ENCODE measurements around the gene NFYC.

NFYC gene

DNA sequence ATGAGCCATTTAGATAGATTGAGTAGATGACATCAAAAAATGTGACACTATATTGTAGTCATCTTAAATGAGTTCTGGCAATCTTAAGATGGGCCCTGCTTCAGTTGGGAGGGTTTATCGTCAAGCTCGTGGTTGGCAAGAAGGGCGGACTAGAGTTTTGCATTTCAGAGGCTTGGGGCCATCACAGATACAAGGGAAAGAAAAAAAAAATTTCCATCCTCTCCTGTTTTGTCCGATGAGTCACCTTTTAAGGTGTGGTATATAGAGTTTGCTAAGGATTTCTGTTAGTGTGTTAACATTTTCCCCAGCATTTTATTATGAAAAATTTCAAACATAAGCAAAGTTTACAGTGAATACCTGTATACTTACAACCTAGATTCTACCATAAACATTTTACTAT is 60.3 kb downstream of the NFYC start:
- Mint-ChIP-seq H3K36me3 (ENCODE audit: low read depth) (peaks cover 73% of the 10 kb centered on the region), H3K9me3 (no peaks in the 10 kb centered on the region), H3K27ac (no peak overlapping the region), H3K4me3 (no peak overlapping the region), H3K27me3 (ENCODE audit: low read depth, poor library complexity) (no peaks in the 10 kb centered on the region), H3K4me1 (peaks cover 6% of the 10 kb centered on the region)
- TF ChIP-seq, protein P1, sequence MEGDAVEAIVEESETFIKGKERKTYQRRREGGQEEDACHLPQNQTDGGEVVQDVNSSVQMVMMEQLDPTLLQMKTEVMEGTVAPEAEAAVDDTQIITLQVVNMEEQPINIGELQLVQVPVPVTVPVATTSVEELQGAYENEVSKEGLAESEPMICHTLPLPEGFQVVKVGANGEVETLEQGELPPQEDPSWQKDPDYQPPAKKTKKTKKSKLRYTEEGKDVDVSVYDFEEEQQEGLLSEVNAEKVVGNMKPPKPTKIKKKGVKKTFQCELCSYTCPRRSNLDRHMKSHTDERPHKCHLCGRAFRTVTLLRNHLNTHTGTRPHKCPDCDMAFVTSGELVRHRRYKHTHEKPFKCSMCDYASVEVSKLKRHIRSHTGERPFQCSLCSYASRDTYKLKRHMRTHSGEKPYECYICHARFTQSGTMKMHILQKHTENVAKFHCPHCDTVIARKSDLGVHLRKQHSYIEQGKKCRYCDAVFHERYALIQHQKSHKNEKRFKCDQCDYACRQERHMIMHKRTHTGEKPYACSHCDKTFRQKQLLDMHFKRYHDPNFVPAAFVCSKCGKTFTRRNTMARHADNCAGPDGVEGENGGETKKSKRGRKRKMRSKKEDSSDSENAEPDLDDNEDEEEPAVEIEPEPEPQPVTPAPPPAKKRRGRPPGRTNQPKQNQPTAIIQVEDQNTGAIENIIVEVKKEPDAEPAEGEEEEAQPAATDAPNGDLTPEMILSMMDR (IDR thresholded peaks at IDR 0.05), result no peak
- no peak for DNase-seq

GRCh38 chr1:40753142-40753882 is 61.8 kb downstream of the NFYC start:
- no peak for DNase-seq
- H3K36me3 Mint-ChIP-seq (ENCODE audit: low read depth), result peaks cover 67% of the 10 kb centered on the region
- no peaks in the 10 kb centered on the region for H3K9me3 Mint-ChIP-seq
- no peak overlapping the region for H3K4me3 Mint-ChIP-seq
- no peak overlapping the region for H3K27ac Mint-ChIP-seq
- no peaks in the 10 kb centered on the region for H3K27me3 Mint-ChIP-seq (ENCODE audit: low read depth, poor library complexity)
- TF ChIP-seq, protein P1 (IDR thresholded peaks at IDR 0.05), result no peak
- peaks cover 11% of the 10 kb centered on the region for H3K4me1 Mint-ChIP-seq

GRCh38 chr1:40754201-40754600 is 62.7 kb downstream of the NFYC start:
- Mint-ChIP-seq H3K4me1 (peaks cover 11% of the 10 kb centered on the region), H3K27me3 (ENCODE audit: low read depth, poor library complexity) (no peaks in the 10 kb centered on the region), H3K9me3 (no peaks in the 10 kb centered on the region), H3K36me3 (ENCODE audit: low read depth) (peaks cover 65% of the 10 kb centered on the region), H3K4me3 (no peak overlapping the region), H3K27ac (no peak overlapping the region)
- TF ChIP-seq, protein P1 (IDR thresholded peaks at IDR 0.05), result no peak
- no peak for DNase-seq

GRCh38 chr1:40755067-40755466 is 63.6 kb downstream of the NFYC start:
- Mint-ChIP-seq H3K4me1 (peaks cover 11% of the 10 kb centered on the region), H3K4me3 (no peak overlapping the region), H3K9me3 (no peaks in the 10 kb centered on the region), H3K27ac (no peak overlapping the region), H3K27me3 (ENCODE audit: low read depth, poor library complexity) (no peaks in the 10 kb centered on the region), H3K36me3 (ENCODE audit: low read depth) (peaks cover 68% of the 10 kb centered on the region)
- TF ChIP-seq, protein P1 (IDR thresholded peaks at IDR 0.05), result no peak
- DNase-seq, result no peak

DNA sequence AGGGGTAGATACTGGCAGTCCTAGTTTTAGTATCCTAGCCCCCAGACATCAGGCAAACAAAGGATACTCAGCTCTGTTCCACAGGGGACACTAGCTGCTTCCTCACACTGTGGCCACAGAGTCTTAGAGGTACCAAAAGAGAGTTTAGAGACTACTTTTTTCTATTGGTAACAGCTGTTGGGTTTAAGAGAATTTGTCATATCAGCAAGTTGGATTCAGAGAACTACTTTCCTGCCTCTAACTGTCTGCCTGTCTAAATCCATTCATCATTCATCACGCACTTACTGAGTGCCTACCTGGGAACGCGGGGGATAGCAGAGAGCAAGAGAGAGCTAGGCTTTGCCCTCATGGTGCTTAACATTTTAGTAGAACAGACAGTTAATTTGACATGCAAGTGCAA is 65.0 kb downstream of the NFYC start:
- H3K27ac Mint-ChIP-seq, result peak overlapping the region; percentile 59
- DNase-seq, result no peak
- H3K4me1 Mint-ChIP-seq, result peaks cover 11% of the 10 kb centered on the region
- H3K27me3 Mint-ChIP-seq (ENCODE audit: low read depth, poor library complexity), result no peaks in the 10 kb centered on the region
- no peaks in the 10 kb centered on the region for H3K9me3 Mint-ChIP-seq
- no peak overlapping the region for H3K4me3 Mint-ChIP-seq
- TF ChIP-seq, protein P1 (IDR thresholded peaks at IDR 0.05), result no peak
- peaks cover 64% of the 10 kb centered on the region for H3K36me3 Mint-ChIP-seq (ENCODE audit: low read depth)

GRCh38 chr1:40757084-40757483 is 65.6 kb downstream of the NFYC start:
- H3K9me3 Mint-ChIP-seq, result no peaks in the 10 kb centered on the region

More at GRCh38 chr1:40757084-40757483, 65.6 kb downstream of the NFYC start:
- H3K27me3 Mint-ChIP-seq (ENCODE audit: low read depth, poor library complexity), result no peaks in the 10 kb centered on the region
- peaks cover 61% of the 10 kb centered on the region for H3K36me3 Mint-ChIP-seq (ENCODE audit: low read depth)
- TF ChIP-seq, protein P1 (IDR thresholded peaks at IDR 0.05), result no peak
- H3K4me3 Mint-ChIP-seq, result no peak overlapping the region
- no peak for DNase-seq
- H3K4me1 Mint-ChIP-seq, result peaks cover 11% of the 10 kb centered on the region
- peak overlapping the region; percentile 59 for H3K27ac Mint-ChIP-seq

Data from nephron progenitor cell (in vitro differentiated cells).